ENCODE data around the gene ITIH4.

ITIH4 gene

GRCh38 chr3:52829906-52830463, 487 bp downstream of the ITIH4 start:
- peak; percentile 28 for DNase-seq

DNA sequence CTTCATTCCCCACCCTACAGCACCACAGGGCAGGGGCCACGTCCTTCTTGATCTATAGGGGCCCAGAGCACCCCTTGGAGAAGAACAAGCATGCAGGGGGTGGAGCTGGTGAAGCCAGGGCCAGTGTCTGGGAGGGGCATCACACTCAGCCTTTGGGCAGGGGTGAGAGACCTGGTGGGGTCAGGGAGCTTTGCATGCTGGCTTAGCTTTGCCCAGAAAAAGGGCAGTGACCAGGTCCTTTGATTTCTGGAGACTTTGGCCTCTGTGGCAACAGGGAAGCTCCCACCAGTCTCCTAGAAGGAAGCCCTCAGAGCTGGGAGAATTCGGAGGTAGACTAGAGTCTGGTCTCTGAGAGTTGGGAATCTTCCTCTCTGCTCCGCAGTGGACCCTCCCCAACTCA, 990 bp downstream of the ITIH4 start:
- no peak for DNase-seq

GRCh38 chr3:52827866-52828376, 2.6 kb downstream of the ITIH4 start:
- no peak for DNase-seq

- no peak for DNase-seq
Measured at GRCh38 chr3:52827441-52827840, 3.0 kb downstream of the ITIH4 start.

GRCh38 chr3:52824037-52824436, 6.4 kb downstream of the ITIH4 start:
- DNase-seq: no peak

GRCh38 chr3:52822363-52822762, 8.1 kb downstream of the ITIH4 start:
- no peak for DNase-seq

- no peak for DNase-seq
Measured at GRCh38 chr3:52820736-52821135, 9.7 kb downstream of the ITIH4 start.

DNA sequence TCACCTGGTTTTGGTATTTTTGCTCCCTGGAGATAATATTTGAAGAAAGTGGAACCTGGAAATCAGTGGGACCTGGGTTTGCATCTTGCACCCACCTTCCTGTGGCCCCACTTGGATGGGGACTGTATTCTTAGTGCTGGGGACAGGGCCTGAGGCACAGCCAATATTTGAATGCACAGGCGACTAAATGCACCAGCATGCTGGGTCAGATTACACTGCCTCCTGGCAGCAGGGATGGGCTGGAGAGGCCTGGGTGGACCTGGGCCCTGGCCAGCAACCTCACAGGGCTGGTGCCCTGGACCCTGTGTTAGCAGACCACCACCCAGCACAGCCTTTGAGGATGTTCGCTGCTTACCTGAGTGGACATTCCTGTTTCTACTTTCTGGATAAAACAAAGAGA, 10.5 kb downstream of the ITIH4 start:
- DNase-seq: no peak

DNA sequence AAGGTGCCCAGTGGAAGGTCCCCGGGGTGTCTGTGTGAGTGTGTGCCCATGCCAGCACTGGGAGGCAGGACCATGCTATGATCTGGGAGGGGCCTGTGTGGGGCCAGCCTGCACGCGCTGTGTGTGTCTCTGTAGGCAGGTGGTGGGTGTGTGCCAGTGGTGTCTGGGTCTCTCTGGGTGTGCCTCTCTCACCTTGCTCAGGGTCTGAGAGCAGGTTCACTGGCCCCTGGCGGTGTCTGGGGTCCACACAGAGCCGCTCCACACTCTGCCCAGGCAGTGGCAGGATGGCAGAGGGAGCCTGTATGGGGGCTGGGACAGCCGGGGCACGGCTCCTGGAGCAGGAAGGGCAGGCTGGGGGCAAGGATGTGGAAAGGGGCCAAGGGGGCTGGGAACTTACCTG, 12.6 kb downstream of the ITIH4 start:
- DNase-seq: no peak

DNA sequence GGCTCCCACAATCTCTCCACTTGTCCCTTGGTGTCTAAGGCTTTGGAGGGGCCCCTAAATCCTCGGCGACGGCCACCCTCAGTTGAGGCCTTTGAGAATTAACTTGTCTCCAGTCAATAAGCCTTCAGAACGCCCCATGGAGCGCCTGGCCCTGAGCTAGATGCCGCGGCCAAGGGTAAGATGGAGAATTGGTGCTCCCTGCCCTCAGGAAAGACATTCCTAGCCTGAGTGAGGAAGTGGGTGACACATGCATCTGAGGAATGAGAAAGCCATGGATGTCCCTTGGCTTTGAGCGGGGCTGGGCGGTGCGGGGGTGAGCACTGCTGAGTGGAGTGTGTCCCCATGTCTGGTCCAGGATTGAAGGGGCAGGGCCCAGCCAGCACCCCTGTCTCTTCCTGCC, 13.3 kb downstream of the ITIH4 start:
- no peak for DNase-seq

- DNase-seq: no peak
Measured at GRCh38 chr3:52816654-52817053, 13.8 kb downstream of the ITIH4 start.

GRCh38 chr3:52816199-52816598, 14.3 kb downstream of the ITIH4 start:
- DNase-seq: no peak

- DNase-seq: no peak
Measured at GRCh38 chr3:52813810-52814209, 16.7 kb downstream of the ITIH4 start.

- no peak for DNase-seq
Measured at GRCh38 chr3:52811452-52812011, 18.9 kb downstream of the ITIH4 start.

DNA sequence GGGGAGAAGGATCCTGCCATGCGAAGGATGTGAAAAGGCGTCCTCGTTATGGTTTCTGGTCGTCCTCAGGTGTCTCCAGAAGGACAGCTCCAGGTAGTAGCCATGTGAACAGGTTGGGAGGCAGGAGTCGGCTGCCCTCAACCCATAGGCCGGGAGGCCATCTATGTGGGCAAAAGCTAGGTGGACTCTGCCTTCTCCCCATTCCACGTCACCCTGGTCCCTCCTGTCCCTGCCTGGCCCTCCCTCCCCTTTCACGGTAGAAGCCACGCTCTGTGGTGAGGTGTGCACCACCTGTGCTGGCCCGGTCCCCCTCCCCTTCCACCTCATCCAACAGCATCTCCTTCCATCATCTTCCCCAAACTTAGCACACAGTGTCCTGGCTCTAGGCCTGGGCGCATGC, 19.5 kb downstream of the ITIH4 start:
- no peak for DNase-seq

GRCh38 chr3:52809662-52810377, 20.7 kb downstream of the ITIH4 start:
- DNase-seq: no peak

DNA sequence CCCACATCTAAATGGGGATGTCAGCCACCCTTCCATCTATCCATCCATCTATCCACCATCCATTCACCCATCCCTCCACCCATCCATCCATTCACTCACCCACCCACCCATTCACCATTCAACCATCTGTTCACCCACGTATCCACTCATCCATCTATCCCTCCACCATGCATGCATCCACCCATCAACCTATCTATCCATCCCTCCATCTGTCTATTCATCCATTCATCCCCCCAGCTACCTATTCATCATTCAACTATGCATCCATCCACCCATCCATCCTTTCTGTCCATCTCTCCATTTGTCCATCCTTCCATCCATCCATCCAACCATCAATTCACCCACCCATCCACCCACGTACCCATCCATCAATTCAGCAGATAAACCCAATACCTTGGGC, 21.3 kb downstream of the ITIH4 start:
- no peak for DNase-seq

GRCh38 chr3:52805270-52806039, 25.0 kb downstream of the ITIH4 start:
- no peak for DNase-seq

GRCh38 chr3:52801839-52802238, 28.6 kb downstream of the ITIH4 start:
- DNase-seq: no peak

DNA sequence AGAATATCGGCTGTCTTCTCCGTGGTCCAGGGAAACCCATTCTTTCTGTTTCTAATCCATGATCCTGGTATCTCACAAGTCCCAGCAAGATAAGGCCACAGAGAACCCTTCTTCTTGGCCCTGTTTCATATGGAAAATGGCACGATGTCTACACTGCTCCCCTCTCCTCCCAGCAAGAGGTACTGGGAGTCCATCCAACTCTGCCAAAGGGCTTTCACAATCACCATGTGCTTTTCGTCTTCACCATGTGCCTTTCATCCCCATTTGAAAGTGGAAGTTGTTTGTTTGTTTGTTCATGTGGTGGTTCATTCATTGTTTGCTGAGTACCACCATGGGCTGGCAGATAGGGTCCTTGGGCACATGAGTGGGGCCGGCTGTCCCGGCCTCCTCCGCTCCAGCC, 30.4 kb downstream of the ITIH4 start:
- DNase-seq: peak; percentile 10

GRCh38 chr3:52798978-52799476, 31.4 kb downstream of the ITIH4 start:
- DNase-seq: peak; percentile 31

- DNase-seq: no peak
Measured at GRCh38 chr3:52798376-52798977, 32.0 kb downstream of the ITIH4 start.

GRCh38 chr3:52796411-52796810, 34.1 kb downstream of the ITIH4 start:
- no peak for DNase-seq
